ENCODE measurements around the gene LRRC43. TPM values are rescaled to one million over a fixed set of nuclear protein-coding genes. Genes with fewer than 3 reads are reported as not detected.
A peak's percentile ranks its signal among the peaks of the same experiment; 100 is the strongest.

Gene LRRC43
- total RNA-seq, 1 experiment from 2014 or later, result 0.22 TPM

GRCh38 chr12:122226366-122227125 is 43.6 kb downstream of the LRRC43 start (continued):
- TF ChIP-seq, protein P1, sequence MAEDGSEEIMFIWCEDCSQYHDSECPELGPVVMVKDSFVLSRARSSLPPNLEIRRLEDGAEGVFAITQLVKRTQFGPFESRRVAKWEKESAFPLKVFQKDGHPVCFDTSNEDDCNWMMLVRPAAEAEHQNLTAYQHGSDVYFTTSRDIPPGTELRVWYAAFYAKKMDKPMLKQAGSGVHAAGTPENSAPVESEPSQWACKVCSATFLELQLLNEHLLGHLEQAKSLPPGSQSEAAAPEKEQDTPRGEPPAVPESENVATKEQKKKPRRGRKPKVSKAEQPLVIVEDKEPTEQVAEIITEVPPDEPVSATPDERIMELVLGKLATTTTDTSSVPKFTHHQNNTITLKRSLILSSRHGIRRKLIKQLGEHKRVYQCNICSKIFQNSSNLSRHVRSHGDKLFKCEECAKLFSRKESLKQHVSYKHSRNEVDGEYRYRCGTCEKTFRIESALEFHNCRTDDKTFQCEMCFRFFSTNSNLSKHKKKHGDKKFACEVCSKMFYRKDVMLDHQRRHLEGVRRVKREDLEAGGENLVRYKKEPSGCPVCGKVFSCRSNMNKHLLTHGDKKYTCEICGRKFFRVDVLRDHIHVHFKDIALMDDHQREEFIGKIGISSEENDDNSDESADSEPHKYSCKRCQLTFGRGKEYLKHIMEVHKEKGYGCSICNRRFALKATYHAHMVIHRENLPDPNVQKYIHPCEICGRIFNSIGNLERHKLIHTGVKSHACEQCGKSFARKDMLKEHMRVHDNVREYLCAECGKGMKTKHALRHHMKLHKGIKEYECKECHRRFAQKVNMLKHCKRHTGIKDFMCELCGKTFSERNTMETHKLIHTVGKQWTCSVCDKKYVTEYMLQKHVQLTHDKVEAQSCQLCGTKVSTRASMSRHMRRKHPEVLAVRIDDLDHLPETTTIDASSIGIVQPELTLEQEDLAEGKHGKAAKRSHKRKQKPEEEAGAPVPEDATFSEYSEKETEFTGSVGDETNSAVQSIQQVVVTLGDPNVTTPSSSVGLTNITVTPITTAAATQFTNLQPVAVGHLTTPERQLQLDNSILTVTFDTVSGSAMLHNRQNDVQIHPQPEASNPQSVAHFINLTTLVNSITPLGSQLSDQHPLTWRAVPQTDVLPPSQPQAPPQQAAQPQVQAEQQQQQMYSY (CRISPR knock-in tag; IDR thresholded peaks at IDR 0.05), result peak; percentile 76
- TF ChIP-seq, protein P2, sequence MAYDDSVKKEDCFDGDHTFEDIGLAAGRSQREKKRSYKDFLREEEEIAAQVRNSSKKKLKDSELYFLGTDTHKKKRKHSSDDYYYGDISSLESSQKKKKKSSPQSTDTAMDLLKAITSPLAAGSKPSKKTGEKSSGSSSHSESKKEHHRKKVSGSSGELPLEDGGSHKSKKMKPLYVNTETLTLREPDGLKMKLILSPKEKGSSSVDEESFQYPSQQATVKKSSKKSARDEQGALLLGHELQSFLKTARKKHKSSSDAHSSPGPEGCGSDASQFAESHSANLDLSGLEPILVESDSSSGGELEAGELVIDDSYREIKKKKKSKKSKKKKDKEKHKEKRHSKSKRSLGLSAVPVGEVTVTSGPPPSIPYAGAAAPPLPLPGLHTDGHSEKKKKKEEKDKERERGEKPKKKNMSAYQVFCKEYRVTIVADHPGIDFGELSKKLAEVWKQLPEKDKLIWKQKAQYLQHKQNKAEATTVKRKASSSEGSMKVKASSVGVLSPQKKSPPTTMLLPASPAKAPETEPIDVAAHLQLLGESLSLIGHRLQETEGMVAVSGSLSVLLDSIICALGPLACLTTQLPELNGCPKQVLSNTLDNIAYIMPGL (CRISPR knock-in tag; IDR thresholded peaks at IDR 0.05), result peak; percentile 44; the same call in 1 of the 2 replicates
- no peak for TF ChIP-seq ZNF671 (CRISPR knock-in tag; IDR thresholded peaks at IDR 0.05)
- TF ChIP-seq ATF6 (CRISPR knock-in tag; IDR thresholded peaks at IDR 0.05), result no peak; the same call in 1 of the 2 replicates
- peak; percentile 98 for TF ChIP-seq RELA (CRISPR knock-in tag; IDR thresholded peaks at IDR 0.05; ENCODE audit: borderline replicate concordance)
- no peak; the same call in none of the 2 replicates for TF ChIP-seq USF2 (CRISPR knock-in tag; IDR thresholded peaks at IDR 0.05)
- TF ChIP-seq USF1 (CRISPR knock-in tag; IDR thresholded peaks at IDR 0.05), result peak; percentile 87
- TF ChIP-seq ETV6 (CRISPR knock-in tag; IDR thresholded peaks at IDR 0.05), result peak; percentile 95
- TF ChIP-seq SMAD3 (CRISPR knock-in tag; IDR thresholded peaks at IDR 0.05; ENCODE audit: borderline replicate concordance), result peak; percentile 98
- peak; percentile 98 for TF ChIP-seq TEAD4 (CRISPR knock-in tag; IDR thresholded peaks at IDR 0.05)
- peak; percentile 97 for TF ChIP-seq ZNF232 (CRISPR knock-in tag; IDR thresholded peaks at IDR 0.05)
- TF ChIP-seq FOXJ3 (CRISPR knock-in tag; IDR thresholded peaks at IDR 0.05; ENCODE audit: borderline replicate concordance), result 0 out of 2 replicates have a peak, but pooled peaks have one; percentile 71
- TF ChIP-seq ZNF512 (CRISPR knock-in tag; IDR thresholded peaks at IDR 0.05; ENCODE audit: borderline replicate concordance), result 0 out of 2 replicates have a peak, but pooled peaks have one; percentile 82
- peak; percentile 96 for TF ChIP-seq MLX (CRISPR knock-in tag; IDR thresholded peaks at IDR 0.05)
- TF ChIP-seq, protein P3, sequence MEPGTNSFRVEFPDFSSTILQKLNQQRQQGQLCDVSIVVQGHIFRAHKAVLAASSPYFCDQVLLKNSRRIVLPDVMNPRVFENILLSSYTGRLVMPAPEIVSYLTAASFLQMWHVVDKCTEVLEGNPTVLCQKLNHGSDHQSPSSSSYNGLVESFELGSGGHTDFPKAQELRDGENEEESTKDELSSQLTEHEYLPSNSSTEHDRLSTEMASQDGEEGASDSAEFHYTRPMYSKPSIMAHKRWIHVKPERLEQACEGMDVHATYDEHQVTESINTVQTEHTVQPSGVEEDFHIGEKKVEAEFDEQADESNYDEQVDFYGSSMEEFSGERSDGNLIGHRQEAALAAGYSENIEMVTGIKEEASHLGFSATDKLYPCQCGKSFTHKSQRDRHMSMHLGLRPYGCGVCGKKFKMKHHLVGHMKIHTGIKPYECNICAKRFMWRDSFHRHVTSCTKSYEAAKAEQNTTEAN (CRISPR knock-in tag; IDR thresholded peaks at IDR 0.05), result peak; percentile 93
- TF ChIP-seq AFF4 (CRISPR knock-in tag; IDR thresholded peaks at IDR 0.05; ENCODE audit: borderline replicate concordance), result no peak; the same call in 1 of the 2 replicates
- peak; percentile 99 for TF ChIP-seq FOXP4 (CRISPR knock-in tag; IDR thresholded peaks at IDR 0.05)
